ENCODE results near the gene DGKE. TPM values are rescaled to one million over a fixed set of nuclear protein-coding genes. Genes with fewer than 3 reads are reported as not detected.

Gene DGKE
- total RNA-seq, 2 donors from 2014 or later: 7.6 to 9.2 TPM

GRCh38 chr17:56834380-56835263 is 671 bp downstream of the DGKE start:
- intact Hi-C loops (cut with DNase I, micrococcal nuclease): no loop called here
- ATAC-seq: peak; percentile 46
- DNase-seq: peak; percentile 67 to 81

GRCh38 chr17:56835264-56835585 is 1.3 kb downstream of the DGKE start:
- intact Hi-C loops (cut with DNase I, micrococcal nuclease): no loop called here
- ATAC-seq (no peak), DNase-seq (no peak)

GRCh38 chr17:56838687-56839086 is 4.7 kb downstream of the DGKE start:
- intact Hi-C loops (cut with DNase I, micrococcal nuclease): no loop called here
- no peak for ATAC-seq
- DNase-seq: no peak

DNA sequence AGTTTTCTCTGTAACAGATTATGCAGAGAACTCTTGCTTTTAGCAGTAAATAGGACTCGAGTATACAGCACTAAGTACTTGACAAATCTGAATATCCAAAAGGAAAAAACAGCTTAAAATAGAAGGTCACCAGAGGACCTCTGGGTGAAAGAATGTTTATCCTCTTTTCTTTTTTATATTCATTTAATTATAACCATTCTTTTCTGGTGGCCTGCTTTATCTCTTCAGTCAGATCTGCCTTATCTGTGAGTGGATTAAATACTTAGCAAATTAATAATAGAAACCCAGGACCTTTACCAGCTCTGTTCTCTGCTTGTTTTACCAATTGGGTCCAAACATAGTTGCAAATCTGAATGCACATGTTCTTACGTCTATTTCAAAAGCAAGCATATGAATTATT is 8.6 kb downstream of the DGKE start:
- intact Hi-C loops (cut with DNase I, micrococcal nuclease): no loop called here
- DNase-seq (no peak), ATAC-seq (no peak)

DNA sequence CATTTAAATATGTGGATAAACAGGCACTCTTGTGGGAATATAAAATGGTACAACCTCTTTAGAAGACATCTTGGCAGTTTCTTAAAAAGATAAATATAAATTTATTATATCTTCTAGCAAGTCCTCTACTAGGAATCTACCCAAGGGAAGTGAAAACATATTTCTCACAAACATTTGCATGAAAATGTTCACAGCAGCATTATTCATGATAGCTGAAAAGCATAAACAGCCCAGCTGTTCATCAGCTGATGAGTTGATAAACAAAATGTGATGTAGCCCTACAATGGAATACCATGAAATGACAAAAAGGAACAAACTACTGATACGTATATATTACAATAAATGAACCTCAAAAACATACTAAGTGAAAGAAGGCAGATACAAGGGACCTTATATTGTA is 12.0 kb downstream of the DGKE start:
- DNase-seq: no peak
- intact Hi-C loops (cut with DNase I, micrococcal nuclease): no loop called here
- no peak for ATAC-seq

DNA sequence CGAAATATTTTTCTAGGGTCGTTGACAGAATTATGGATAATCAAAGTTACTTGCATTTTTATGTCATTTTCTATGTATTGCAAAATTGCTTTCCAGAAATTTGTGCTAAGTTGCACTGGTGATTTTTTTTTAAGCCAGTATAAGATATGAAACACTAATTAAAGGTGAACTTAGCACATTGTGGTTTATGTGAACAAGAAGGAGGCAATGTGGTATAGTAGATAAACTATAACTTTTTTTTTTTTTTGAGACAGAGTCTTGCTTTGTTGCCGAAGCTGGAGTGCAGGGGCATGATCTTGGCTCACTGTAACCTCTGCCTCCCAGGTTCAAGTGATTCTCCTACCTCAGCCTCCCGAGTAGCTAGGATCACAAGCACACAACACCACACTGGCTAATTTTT is 13.2 kb downstream of the DGKE start:
- ATAC-seq (no peak), DNase-seq (no peak)
- intact Hi-C loops (cut with DNase I, micrococcal nuclease): no loop called here

- ATAC-seq (no peak), DNase-seq (no peak)
- intact Hi-C loops (cut with DNase I, micrococcal nuclease): no loop called here
Measured at GRCh38 chr17:56849131-56849530, 15.2 kb downstream of the DGKE start.

GRCh38 chr17:56850591-56850990 is 16.6 kb downstream of the DGKE start:
- intact Hi-C loops (cut with DNase I, micrococcal nuclease): no loop called here
- ATAC-seq (no peak), DNase-seq (no peak)

GRCh38 chr17:56851008-56851407 is 17.1 kb downstream of the DGKE start:
- ATAC-seq (no peak), DNase-seq (no peak)

GRCh38 chr17:56861899-56862298 is 27.9 kb downstream of the DGKE start:
- intact Hi-C loops (cut with DNase I, micrococcal nuclease): no loop called here
- ATAC-seq (no peak), DNase-seq (no peak)

More at GRCh38 chr17:56851008-56851407, 17.1 kb downstream of the DGKE start:
- intact Hi-C loops (cut with DNase I, micrococcal nuclease): no loop called here

DNA sequence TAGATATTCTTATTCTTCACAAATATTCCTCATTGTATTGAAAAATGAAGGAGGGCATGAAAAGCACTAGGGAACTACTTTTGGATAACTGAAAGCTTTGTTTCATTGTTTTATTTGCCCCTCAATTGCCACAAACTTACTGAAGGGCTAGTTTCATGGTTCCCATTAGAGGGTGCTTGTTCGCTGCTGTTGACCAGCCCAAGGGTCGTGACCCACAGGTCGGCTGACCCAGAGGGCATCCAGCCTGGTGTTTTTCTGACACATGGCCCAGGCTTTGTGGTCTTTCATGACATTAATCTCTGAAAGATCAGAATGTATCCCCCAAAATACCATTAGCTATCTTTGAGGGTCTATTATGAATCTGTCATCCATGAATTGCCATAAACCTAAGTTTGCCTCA is 30.0 kb downstream of the DGKE start:
- DNase-seq: no peak
- intact Hi-C loops (cut with DNase I, micrococcal nuclease): no loop called here
- no peak for ATAC-seq

- no peak for ATAC-seq
- DNase-seq: no peak
- intact Hi-C loops (cut with DNase I, micrococcal nuclease): no loop called here
Measured at GRCh38 chr17:56866076-56866475, 32.1 kb downstream of the DGKE start.

- ATAC-seq (no peak), DNase-seq (no peak)
- intact Hi-C loops (cut with DNase I, micrococcal nuclease): no loop called here
Measured at GRCh38 chr17:56866496-56866895, 32.5 kb downstream of the DGKE start.

- ATAC-seq: peak; percentile 77
- intact Hi-C loops (cut with DNase I, micrococcal nuclease): no loop called here
- no peak for DNase-seq
Measured at GRCh38 chr17:56867948-56868376, 34.0 kb downstream of the DGKE start.

DNA sequence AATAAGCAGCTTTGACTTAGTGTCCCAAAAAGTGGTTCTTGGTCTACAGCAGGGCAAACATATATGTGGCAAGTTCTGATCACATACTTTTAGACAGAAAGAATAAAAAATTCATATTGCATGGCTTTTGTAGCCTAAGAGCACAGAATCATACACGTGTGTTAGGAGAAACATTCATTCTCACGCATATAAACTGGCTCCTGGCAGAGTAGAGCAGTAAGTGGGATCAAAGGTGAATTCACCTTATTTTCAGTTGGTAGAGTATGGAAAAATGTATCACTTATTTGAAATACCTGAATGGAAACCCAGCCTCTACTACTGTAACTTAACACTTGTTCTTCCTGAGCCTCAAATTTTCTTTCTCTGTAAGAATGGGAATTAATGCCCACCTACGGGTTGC is 34.8 kb downstream of the DGKE start:
- peak; percentile 88 for ATAC-seq
- no peak for DNase-seq
- intact Hi-C loops (cut with DNase I, micrococcal nuclease): no loop called here

DNA sequence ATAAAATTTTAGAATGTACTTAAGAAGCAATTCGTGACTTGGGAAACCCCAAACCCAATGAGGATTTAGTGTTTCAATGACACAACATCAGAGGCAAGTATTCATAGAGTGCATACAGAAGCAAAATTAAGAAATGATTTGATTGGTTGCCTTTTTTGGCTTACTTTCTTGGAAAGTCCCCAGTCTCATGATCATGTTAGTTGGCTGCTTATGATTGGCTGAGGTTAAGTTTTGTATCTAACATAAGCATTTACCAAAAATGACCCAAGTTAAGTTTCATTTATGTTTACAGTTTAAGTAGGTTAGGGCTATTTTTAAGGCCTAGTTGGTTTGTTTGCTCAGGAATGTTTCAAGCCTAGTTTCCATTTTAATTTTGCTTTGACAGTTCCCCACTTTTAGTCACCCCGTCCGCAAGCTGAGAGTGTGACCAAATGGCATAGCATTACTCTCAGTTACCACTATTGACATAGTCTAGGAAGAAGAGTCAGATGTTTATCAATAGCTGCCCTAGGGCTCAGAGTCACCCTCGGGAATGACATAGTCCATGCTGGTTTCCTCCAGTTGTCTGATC is 36.2 kb downstream of the DGKE start:
- ATAC-seq (no peak), DNase-seq (no peak)
- intact Hi-C loops (cut with DNase I, micrococcal nuclease): no loop called here

DNA sequence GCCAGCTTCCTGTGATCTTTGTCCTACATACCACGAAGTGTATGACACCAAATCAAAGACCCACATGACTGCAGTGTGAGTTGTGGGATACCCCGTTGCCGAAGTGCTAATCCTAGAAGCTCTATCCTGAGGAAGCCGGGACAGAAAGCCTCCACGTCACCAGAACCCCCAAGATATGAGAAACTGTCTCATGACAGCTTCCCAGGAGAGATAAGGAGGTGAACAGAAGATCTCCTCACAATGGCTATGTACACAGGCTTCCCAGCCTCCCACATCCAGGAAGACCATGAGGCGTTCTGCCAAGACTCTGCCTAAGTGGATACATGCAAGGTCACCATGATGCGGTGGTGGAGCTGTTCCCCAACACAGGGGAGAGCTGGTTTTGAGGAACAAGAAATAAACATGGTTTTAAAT is 42.8 kb downstream of the DGKE start:
- intact Hi-C loops (cut with DNase I, micrococcal nuclease): no loop called here
- DNase-seq (no peak), ATAC-seq (no peak)

DNA sequence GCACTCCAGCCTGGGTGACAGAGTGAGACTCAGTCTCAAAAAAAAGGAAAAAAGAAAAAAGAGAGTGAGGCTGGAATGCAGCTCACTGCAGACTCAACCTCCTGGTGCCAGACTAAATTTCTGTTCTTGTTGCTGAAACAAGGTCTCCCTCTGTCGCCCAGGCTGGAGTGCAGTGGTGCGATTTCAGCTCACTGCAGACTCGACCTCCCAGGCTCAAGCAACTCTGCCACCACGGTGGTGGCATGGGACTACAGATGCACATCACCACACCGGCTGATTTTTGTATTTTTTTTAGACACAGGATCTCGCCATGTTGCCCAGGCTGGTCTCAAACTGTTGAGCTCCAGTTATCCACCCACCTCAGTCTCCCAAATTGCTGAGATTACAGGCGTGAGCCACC is 45.3 kb downstream of the DGKE start:
- DNase-seq (no peak), ATAC-seq (no peak)
- intact Hi-C loops (cut with DNase I, micrococcal nuclease): no loop called here

DNA sequence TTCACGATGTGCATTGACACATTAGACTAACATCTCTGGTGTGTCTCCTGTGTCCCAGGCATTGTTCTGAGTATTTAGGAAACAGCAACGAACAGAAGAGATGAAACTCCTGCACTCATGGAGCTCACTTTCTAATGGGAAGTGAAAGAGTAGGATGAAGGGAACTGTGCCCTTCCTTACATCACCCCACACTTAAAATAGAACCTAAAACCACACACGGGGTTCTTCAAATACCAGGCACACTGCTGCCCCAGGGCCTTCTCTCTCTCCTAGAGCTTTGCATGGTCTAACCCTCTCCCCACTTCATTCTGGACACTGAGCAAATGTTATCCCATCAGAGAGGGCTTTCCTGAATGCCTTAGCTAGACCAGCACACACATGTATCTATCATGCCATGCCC is 46.2 kb downstream of the DGKE start:
- no peak for DNase-seq
- no peak for ATAC-seq
- intact Hi-C loops (cut with DNase I, micrococcal nuclease): no loop called here

DNA sequence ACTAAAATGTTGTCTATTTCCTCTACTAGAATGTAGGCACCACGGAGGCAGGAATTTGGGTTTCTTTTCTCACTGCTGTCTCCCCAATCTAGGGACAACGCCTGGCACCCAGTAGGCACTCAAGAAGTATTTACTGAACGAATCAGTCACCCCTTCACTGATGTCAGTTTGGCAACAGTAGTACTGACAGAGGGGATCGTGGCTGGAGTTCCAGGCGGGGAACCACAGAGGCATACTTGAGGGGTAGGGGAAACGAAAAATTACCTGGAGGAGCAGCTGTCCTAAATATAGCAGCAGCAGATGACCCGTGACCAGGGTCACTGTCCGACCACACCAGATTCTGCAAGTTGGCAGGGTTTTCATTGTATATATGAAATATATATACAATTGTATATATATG is 46.6 kb downstream of the DGKE start:
- intact Hi-C loops (cut with DNase I, micrococcal nuclease): no loop called here
- DNase-seq (no peak), ATAC-seq (no peak)
